SH-SY5Y (cell line): ENCODE data around the gene TGFBR1.

Experiments
- GATA2 ChIP-seq: IDR thresholded peaks from 2 replicates; pipeline ENCODE4 v1.6.1; 2011; ENCODE audit warnings: mild to moderate bottlenecking, low read depth, low read length
- GATA3 ChIP-seq: IDR thresholded peaks from 2 replicates; pipeline ENCODE4 v1.6.1; 2011; ENCODE audit warnings: low read depth, mild to moderate bottlenecking, low read length, moderate library complexity

DNA sequence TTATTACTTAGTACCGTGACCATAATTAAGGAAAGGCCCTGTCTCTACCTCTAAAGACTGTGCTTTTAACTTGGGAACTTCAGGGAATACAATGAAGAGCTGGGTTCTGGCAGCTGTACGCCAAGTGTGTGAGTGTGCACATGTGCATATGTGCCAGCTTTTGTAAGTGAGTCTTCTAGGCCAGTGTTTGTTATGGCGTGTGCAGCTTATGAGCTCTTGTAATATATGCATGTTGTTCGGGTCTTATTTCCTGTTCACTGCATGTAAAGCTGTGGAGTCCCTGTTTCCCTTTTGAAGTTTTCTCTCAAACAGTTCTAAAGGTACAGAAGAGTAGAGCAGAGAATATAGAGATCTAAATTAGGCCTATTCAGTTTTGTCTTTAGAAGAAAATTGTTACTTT is 30.5 kb downstream of the TGFBR1 start:
- TF ChIP-seq GATA3, result no peak
- TF ChIP-seq GATA2, result no peak
